ENCODE measurements around the gene KCNB1. TPM values are rescaled to one million over a fixed set of nuclear protein-coding genes. Genes with fewer than 3 reads are reported as not detected.

Gene KCNB1
- total and polyA plus RNA-seq, 4 donors: under 0.01 to 3.4 (median 1.4) TPM

- no peaks in the 10 kb centered on the region for H3K27me3 ChIP-seq (ENCODE audit: control insufficient read depth in 4 of 4, insufficient read depth in 4 of 4, low read length in 3 of 4)
- H3K9me3 ChIP-seq (ENCODE audit: control insufficient read depth in 4 of 4, low read length in 3 of 4): no peaks in the 10 kb centered on the region
- DNase-seq (ENCODE audit: low spot score): no peak
- no peaks in the 10 kb centered on the region for H3K36me3 ChIP-seq (ENCODE audit: control insufficient read depth in 4 of 4, insufficient read depth in 3 of 4, low read depth in 1 of 4, low read length in 3 of 4)
- H3K9ac ChIP-seq (ENCODE audit: low read depth in 1 of 2, low read length in 2 of 2): peak overlapping the region in 1 of 2 donors; percentile 65
- no peak overlapping the region for H3K4me3 ChIP-seq (ENCODE audit: low read depth in 1 of 3, low read length in 3 of 3)
- 17% methylated on average over 7 of the region's 7 CpGs for WGBS
- peak overlapping the region; percentile 58 to 63 for H3K27ac ChIP-seq (ENCODE audit: low read depth in 1 of 2, low read length in 2 of 2)
- TF ChIP-seq EGR1 (IDR thresholded peaks at IDR 0.05; ENCODE audit: low read depth in 2 of 2): no peak
- no peak for TF ChIP-seq REST (IDR thresholded peaks at IDR 0.05)
- no peak for TF ChIP-seq FOXA2 (IDR thresholded peaks at IDR 0.05)
- peak; percentile 9 for TF ChIP-seq MAX (IDR thresholded peaks at IDR 0.05)
- TF ChIP-seq HNF4G (IDR thresholded peaks at IDR 0.05): no peak
- TF ChIP-seq ZBTB33 (IDR thresholded peaks at IDR 0.05): no peak
- TF ChIP-seq TAF1 (conservative IDR thresholded peaks at IDR 0.05): no peak
- TF ChIP-seq RXRA (IDR thresholded peaks at IDR 0.05): peak in 1 of 2 donors; percentile 71
- TF ChIP-seq NR2F2 (IDR thresholded peaks at IDR 0.05): no peak
- TF ChIP-seq JUND (IDR thresholded peaks at IDR 0.05): peak in 1 of 2 donors; percentile 25
- no peak for TF ChIP-seq GABPA (IDR thresholded peaks at IDR 0.05 in 1 of 2, conservative IDR thresholded peaks at IDR 0.05 in 1 of 2)
- no peak for TF ChIP-seq FOXA1 (IDR thresholded peaks at IDR 0.05)
- TF ChIP-seq SP1 (IDR thresholded peaks at IDR 0.05): peak; percentile 54
- TF ChIP-seq HNF4A (conservative IDR thresholded peaks at IDR 0.05): peak in 1 of 2 donors; percentile 57
- no peak for TF ChIP-seq CTCF (IDR thresholded peaks at IDR 0.05; ENCODE audit: low read depth, low read length, missing input control)
- TF ChIP-seq YY1 (IDR thresholded peaks at IDR 0.05): peak; percentile 25
- TF ChIP-seq RAD21 (IDR thresholded peaks at IDR 0.05): peak; percentile 13 to 39
- TF ChIP-seq ATF3 (IDR thresholded peaks at IDR 0.05): no peak
- H3K4me1 ChIP-seq (ENCODE audit: control insufficient read depth in 4 of 4, insufficient read depth in 4 of 4, low read length in 3 of 4): peaks cover 35 to 77% (median 52%) of the 10 kb centered on the region in 4 donors
Observed at GRCh38 chr20:49478266-49478665, 4.2 kb downstream of the KCNB1 start.
